Trophoblast cell (in vitro differentiated cells and primary cell): ENCODE measurements around the gene P4HB. TPM values are rescaled to one million over a fixed set of nuclear protein-coding genes. Genes with fewer than 3 reads are reported as not detected.

ENCODE experiments used
- DNase-seq, 2 donors: peaks; one replicate each; pipeline ENCODE4 v3.0.0-alpha.2; 2016
- H2AFZ ChIP-seq: 2 replicates; pipeline ENCODE4 v1.6.1; 2013; ENCODE audit warnings: low read length, moderate library complexity, mild to moderate bottlenecking; ENCODE audit not compliant: insufficient read depth, poor library complexity
- H2AK5ac ChIP-seq: 2 replicates; pipeline ENCODE4 v1.6.1; 2013; ENCODE audit warnings: mild to moderate bottlenecking, low read length
- H2BK120ac ChIP-seq: 2 replicates; pipeline ENCODE4 v1.6.1; 2013; ENCODE audit warnings: low read length, mild to moderate bottlenecking, moderate library complexity; ENCODE audit not compliant: insufficient read depth, poor library complexity
- H2BK12ac ChIP-seq: 2 replicates; pipeline ENCODE4 v1.6.1; 2013; ENCODE audit warnings: mild to moderate bottlenecking, low read length, moderate library complexity
- H2BK5ac ChIP-seq: 2 replicates; pipeline ENCODE4 v1.6.1; 2013; ENCODE audit warnings: low read length, low read depth, moderate library complexity, mild to moderate bottlenecking; ENCODE audit not compliant: poor library complexity
- H3K14ac ChIP-seq: 2 replicates; pipeline ENCODE4 v1.6.1; 2013; ENCODE audit warnings: mild to moderate bottlenecking, low read length
- H3K18ac ChIP-seq: 2 replicates; pipeline ENCODE4 v1.6.1; 2013; ENCODE audit warnings: mild to moderate bottlenecking, low read length
- H3K23ac ChIP-seq: 2 replicates; pipeline ENCODE4 v1.6.1; 2013; ENCODE audit warnings: low read length
- H3K27ac ChIP-seq: 2 replicates; pipeline ENCODE4 v1.5.1; 2013; ENCODE audit warnings: low read depth, mild to moderate bottlenecking, inconsistent platforms, low read length, moderate library complexity
- H3K27me3 ChIP-seq: 2 replicates; pipeline ENCODE4 v1.6.1; 2013; ENCODE audit warnings: inconsistent platforms, mild to moderate bottlenecking, low read length, moderate library complexity; ENCODE audit not compliant: insufficient read depth
- H3K36me3 ChIP-seq, 2 experiments: 1 replicate in 1 of 2; 2 replicates in 1 of 2; pipeline ENCODE4 v1.6.1; 2013; ENCODE audit warnings: low read length in 2 of 2, mild to moderate bottlenecking in 2 of 2, moderate library complexity in 1 of 2; ENCODE audit not compliant: insufficient read depth in 2 of 2, control insufficient read depth in 1 of 2
- H3K4ac ChIP-seq: 2 replicates; pipeline ENCODE4 v1.6.1; 2013; ENCODE audit warnings: low read depth, mild to moderate bottlenecking, low read length, moderate library complexity
- H3K4me1 ChIP-seq, 2 experiments: 1 replicate in 1 of 2; 2 replicates in 1 of 2; pipeline ENCODE4 v1.6.1; 2013; ENCODE audit warnings: low read length in 2 of 2, mild to moderate bottlenecking in 2 of 2, moderate library complexity in 1 of 2; ENCODE audit not compliant: insufficient read depth in 2 of 2, control insufficient read depth in 1 of 2
- H3K4me2 ChIP-seq: 2 replicates; pipeline ENCODE4 v1.6.1; 2013; ENCODE audit warnings: inconsistent platforms, mild to moderate bottlenecking, low read length, moderate library complexity
- H3K4me3 ChIP-seq: 2 replicates; pipeline ENCODE4 v1.5.1; 2013; ENCODE audit warnings: mild to moderate bottlenecking, low read depth, low read length, inconsistent platforms
- H3K79me1 ChIP-seq: one replicate; pipeline ENCODE4 v1.6.1; 2013; ENCODE audit warnings: low read length
- H3K79me2 ChIP-seq: 2 replicates; pipeline ENCODE4 v1.6.1; 2013; ENCODE audit warnings: low read length, mild to moderate bottlenecking; ENCODE audit not compliant: control insufficient read depth, insufficient read depth, poor library complexity
- H3K9ac ChIP-seq: 2 replicates; pipeline ENCODE4 v1.6.1; 2013; ENCODE audit warnings: mild to moderate bottlenecking, low read length
- H3K9me3 ChIP-seq: 2 replicates; pipeline ENCODE4 v1.6.1; 2013; ENCODE audit warnings: low read depth, mild to moderate bottlenecking, control low read depth, inconsistent platforms, low read length; ENCODE audit not compliant: insufficient read depth
- H4K12ac ChIP-seq: 2 replicates; pipeline ENCODE4 v1.6.1; 2013; ENCODE audit warnings: low read depth, mild to moderate bottlenecking, low read length, moderate library complexity
- H4K8ac ChIP-seq: 2 replicates; pipeline ENCODE4 v1.6.1; 2013; ENCODE audit warnings: low read depth, mild to moderate bottlenecking, low read length, moderate library complexity
- H4K91ac ChIP-seq: one replicate; pipeline ENCODE4 v1.6.1; 2013; ENCODE audit warnings: low read depth, mild to moderate bottlenecking, low read length, moderate library complexity
- WGBS: extraction: QIAGEN DNeasy Blood & Tissue Kit; methylation state at CpG from one replicate; pipeline ENCODE4 v1.1.7; 2013; ENCODE audit warnings: missing lambda C conversion rate; ENCODE audit not compliant: insufficient read length, insufficient coverage; ENCODE audit errors: extremely low coverage; 5-methylcytosine and 5-hydroxymethylcytosine counted together
- polyA plus RNA-seq: library from polyadenylated mRNA; stranded (reverse); fragments of 200-250 nt; gene quantifications from 2 replicates; pipeline ENCODE4 v1.2.3, GENCODE V29; 2013

Gene P4HB
- polyA plus RNA-seq = 2,115 and 2,196 TPM in 2 replicates

- peak within 1 kb of the TSS; percentile 74 for H2BK120ac ChIP-seq
- H3K23ac ChIP-seq = no peak within 1 kb of the TSS
- H3K18ac ChIP-seq = peak within 1 kb of the TSS; percentile 96
- DNase-seq = no peak
- H2BK12ac ChIP-seq = no peak within 1 kb of the TSS
- H2BK5ac ChIP-seq = peak within 1 kb of the TSS; percentile 80
- peak within 1 kb of the TSS; percentile 96 for H4K8ac ChIP-seq
- peak within 1 kb of the TSS; percentile 99 for H3K14ac ChIP-seq
- H3K9me3 ChIP-seq = no peaks in the 10 kb centered on the region
- peak within 1 kb of the TSS; percentile 98 for H2AK5ac ChIP-seq
- peaks cover 32% of the 10 kb centered on the region for H3K79me2 ChIP-seq
- no peaks in the 10 kb centered on the region for H3K27me3 ChIP-seq
- no CpG with 5 or more reads among the region's 95 CpGs for WGBS
- peak within 1 kb of the TSS; percentile 87 for H3K4ac ChIP-seq
- H3K79me1 ChIP-seq = peaks cover 15% of the 10 kb centered on the region
- H3K4me3 ChIP-seq = peak within 1 kb of the TSS; percentile 99
- peak within 1 kb of the TSS; percentile 98 for H4K91ac ChIP-seq
- peak within 1 kb of the TSS; percentile 87 for H3K27ac ChIP-seq
- H3K36me3 ChIP-seq = peaks cover 48 to 49% of the 10 kb centered on the region in 2 experiments
- peak within 1 kb of the TSS; percentile 98 for H3K9ac ChIP-seq
- H3K4me1 ChIP-seq = peaks cover 11 to 14% of the 10 kb centered on the region in 2 experiments
- H4K12ac ChIP-seq = peak within 1 kb of the TSS; percentile 88
- H3K4me2 ChIP-seq = peak within 1 kb of the TSS; percentile 93
- H2AFZ ChIP-seq = peak within 1 kb of the TSS; percentile 91
These were observed at the start of gene P4HB for GRCh38 chr17:81859906-81860755. Gene P4HB (minus strand): TSS chr17:81860535. CDS start chr17:81860471, 64 bp downstream.

- WGBS = no CpG with 5 or more reads among the region's 12 CpGs
- peak overlapping the region; percentile 3 for H3K18ac ChIP-seq
- H3K4ac ChIP-seq = no peak overlapping the region
- H3K79me2 ChIP-seq = peaks cover 4% of the 10 kb centered on the region
- DNase-seq = no peak
- H3K4me2 ChIP-seq = no peak overlapping the region
- no peak overlapping the region for H3K14ac ChIP-seq
- H3K23ac ChIP-seq = no peak overlapping the region
- no peaks in the 10 kb centered on the region for H3K9me3 ChIP-seq
- H3K79me1 ChIP-seq = peaks cover 3% of the 10 kb centered on the region
- H3K9ac ChIP-seq = no peak overlapping the region
- peaks cover 6% of the 10 kb centered on the region in 2 experiments for H3K4me1 ChIP-seq
- H2BK120ac ChIP-seq = no peak overlapping the region
- H2AK5ac ChIP-seq = no peak overlapping the region
- H4K91ac ChIP-seq = no peak overlapping the region
- H4K8ac ChIP-seq = no peak overlapping the region
- H2BK5ac ChIP-seq = no peak overlapping the region
- no peak overlapping the region for H2BK12ac ChIP-seq
- no peak overlapping the region for H3K27ac ChIP-seq
- H3K36me3 ChIP-seq = peaks cover 74 to 75% of the 10 kb centered on the region in 2 experiments
- no peak overlapping the region for H2AFZ ChIP-seq
- no peak overlapping the region for H4K12ac ChIP-seq
- no peaks in the 10 kb centered on the region for H3K27me3 ChIP-seq
- no peak overlapping the region for H3K4me3 ChIP-seq
These were observed 48.9 kb upstream of the P4HB start for GRCh38 chr17:81909231-81909630.

GRCh38 chr17:81908793-81909192, 48.5 kb upstream of the P4HB start:
- H3K9me3 ChIP-seq = no peaks in the 10 kb centered on the region
- no peak overlapping the region for H4K8ac ChIP-seq
- no peak overlapping the region for H3K23ac ChIP-seq
- no peak overlapping the region for H4K12ac ChIP-seq
- peaks cover 6% of the 10 kb centered on the region in 2 experiments for H3K4me1 ChIP-seq
- H3K18ac ChIP-seq = no peak overlapping the region
- no peak overlapping the region for H2BK120ac ChIP-seq
- H3K14ac ChIP-seq = no peak overlapping the region
- peaks cover 4% of the 10 kb centered on the region for H3K79me2 ChIP-seq
- no peak overlapping the region for H2BK5ac ChIP-seq
- no peak overlapping the region for H2AFZ ChIP-seq
- no peak overlapping the region for H2AK5ac ChIP-seq
- no peak overlapping the region for H3K4ac ChIP-seq
- no peak overlapping the region for H3K4me3 ChIP-seq
- H3K27ac ChIP-seq = no peak overlapping the region
- peaks cover 74 to 75% of the 10 kb centered on the region in 2 experiments for H3K36me3 ChIP-seq
- no CpG with 5 or more reads among the region's 11 CpGs for WGBS
- H3K79me1 ChIP-seq = peaks cover 3% of the 10 kb centered on the region
- no peak overlapping the region for H2BK12ac ChIP-seq
- no peaks in the 10 kb centered on the region for H3K27me3 ChIP-seq
- H4K91ac ChIP-seq = no peak overlapping the region
- no peak for DNase-seq
- no peak overlapping the region for H3K4me2 ChIP-seq
- no peak overlapping the region for H3K9ac ChIP-seq

- DNase-seq = no peak
These were observed 47.1 kb upstream of the P4HB start for GRCh38 chr17:81907219-81908145.

More at GRCh38 chr17:81907219-81908145, 47.1 kb upstream of the P4HB start:
- H3K9me3 ChIP-seq = peaks cover 2% of the 10 kb centered on the region
- H3K4me1 ChIP-seq = peaks cover 6 to 12% of the 10 kb centered on the region in 2 experiments
- no peak overlapping the region for H2AFZ ChIP-seq
- H3K4me2 ChIP-seq = no peak overlapping the region
- H3K14ac ChIP-seq = no peak overlapping the region
- peaks cover 4% of the 10 kb centered on the region for H3K79me1 ChIP-seq
- no peak overlapping the region for H4K91ac ChIP-seq
- H3K4ac ChIP-seq = no peak overlapping the region
- no peak overlapping the region for H3K23ac ChIP-seq
- no peak overlapping the region for H3K9ac ChIP-seq
- H2BK120ac ChIP-seq = no peak overlapping the region
- no peak overlapping the region for H2AK5ac ChIP-seq
- peaks cover 4% of the 10 kb centered on the region for H3K79me2 ChIP-seq
- H3K27me3 ChIP-seq = no peaks in the 10 kb centered on the region
- no peak overlapping the region for H4K12ac ChIP-seq
- H3K18ac ChIP-seq = no peak overlapping the region
- H3K4me3 ChIP-seq = no peak overlapping the region
- no CpG with 5 or more reads among the region's 26 CpGs for WGBS
- H4K8ac ChIP-seq = no peak overlapping the region
- no peak overlapping the region for H2BK12ac ChIP-seq
- peaks cover 65 to 71% of the 10 kb centered on the region in 2 experiments for H3K36me3 ChIP-seq
- H2BK5ac ChIP-seq = no peak overlapping the region
- H3K27ac ChIP-seq = no peak overlapping the region
